Skeletal muscle tissue (tissue), 4 donors: ENCODE measurements around the gene EPS8L1. TPM values are rescaled to one million over a fixed set of nuclear protein-coding genes. Genes with fewer than 3 reads are reported as not detected.
A peak's percentile ranks its signal among the peaks of the same experiment; 100 is the strongest.
"Not testable (repeated sequence)": the region's sequence is repeated elsewhere in the genome, so short reads cannot be mapped to it uniquely, and the experiment has no call there.

ENCODE experiments used
- H3K27ac ChIP-seq: one replicate; pipeline ENCODE4 v1.7.0; 2013; ENCODE audit warnings: mild to moderate bottlenecking, low read depth, low read length, inconsistent platforms
- H3K27me3 ChIP-seq, 3 donors: one replicate each; pipeline ENCODE4 v1.7.0; 2013; ENCODE audit warnings: low read length in 3 of 3; ENCODE audit not compliant: control insufficient read depth in 3 of 3, insufficient read depth in 3 of 3
- H3K36me3 ChIP-seq, 3 donors: one replicate each; pipeline ENCODE4 v1.7.0; 2013; ENCODE audit warnings: low read length in 3 of 3; ENCODE audit not compliant: control insufficient read depth in 3 of 3, insufficient read depth in 3 of 3
- H3K4me1 ChIP-seq, 3 donors: one replicate each; pipeline ENCODE4 v1.7.0; 2013; ENCODE audit warnings: low read length in 3 of 3, mild to moderate bottlenecking in 3 of 3; ENCODE audit not compliant: control insufficient read depth in 3 of 3, insufficient read depth in 3 of 3
- H3K4me3 ChIP-seq, 3 donors: one replicate each; pipeline ENCODE4 v1.7.0; 2013; ENCODE audit warnings: low read length in 3 of 3
- H3K9ac ChIP-seq, 3 donors: one replicate each; pipeline ENCODE4 v1.7.0; 2013; ENCODE audit warnings: low read length in 3 of 3, mild to moderate bottlenecking in 3 of 3, moderate library complexity in 2 of 3, low read depth in 1 of 3
- H3K9me3 ChIP-seq, 3 donors: one replicate each; pipeline ENCODE4 v1.7.0; 2013; ENCODE audit warnings: low read length in 3 of 3; ENCODE audit not compliant: control insufficient read depth in 3 of 3
- total RNA-seq: library from RNA; depleted of rRNA; stranded (reverse); fragments of >200 nt; gene quantifications from one replicate; pipeline ENCODE4 v1.2.3, GENCODE V29; 2014
- donor health status: Osteomylitis.

Gene EPS8L1
- total RNA-seq, 1 donor from 2014 or later, result 1.0 TPM

DNA sequence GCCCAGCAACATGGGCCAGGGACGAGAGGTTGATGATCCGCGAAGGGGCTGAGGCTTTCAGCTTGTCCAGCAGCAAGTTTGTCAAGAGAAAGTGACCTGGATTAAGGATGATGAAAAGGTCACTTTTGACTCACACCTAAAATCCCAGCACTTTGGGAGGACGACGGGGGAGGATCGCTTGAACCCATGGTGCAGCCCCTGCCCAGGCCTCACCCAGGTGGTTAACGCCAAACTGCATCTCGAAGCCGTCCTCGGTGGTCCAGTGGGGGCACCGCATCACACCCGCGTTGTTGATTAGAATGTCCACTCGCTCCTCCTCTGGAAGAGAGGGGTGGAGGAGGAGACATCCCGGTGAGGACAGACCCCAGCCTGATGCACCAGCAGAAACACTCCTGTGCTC lies 27.2 kb upstream of the EPS8L1 start:
- Histone ChIP-seq H3K4me3 (no peak overlapping the region), H3K27ac (no peak overlapping the region), H3K9ac (no peak overlapping the region), H3K4me1 (no peaks in the 10 kb centered on the region), H3K36me3 (peaks cover 50 to 58% (median 55%) of the 10 kb centered on the region in 3 donors), H3K27me3 (no peaks in the 10 kb centered on the region), H3K9me3 (no peaks in the 10 kb centered on the region)

- Histone ChIP-seq H3K9ac (no peak overlapping the region), H3K4me3 (no peak overlapping the region), H3K36me3 (peaks cover 56 to 58% (median 56%) of the 10 kb centered on the region in 3 donors), H3K9me3 (no peaks in the 10 kb centered on the region), H3K4me1 (no peaks in the 10 kb centered on the region), H3K27ac (no peak overlapping the region), H3K27me3 (no peaks in the 10 kb centered on the region)
Observed at GRCh38 chr19:55050749-55051532, 24.7 kb upstream of the EPS8L1 start.

- H3K27ac ChIP-seq, result no peak overlapping the region
- H3K9me3 ChIP-seq, result no peaks in the 10 kb centered on the region
- H3K4me1 ChIP-seq, result no peaks in the 10 kb centered on the region
- peaks cover 43 to 51% (median 46%) of the 10 kb centered on the region in 3 donors for H3K36me3 ChIP-seq
- H3K27me3 ChIP-seq, result no peaks in the 10 kb centered on the region
- H3K9ac ChIP-seq, result no peak overlapping the region
- H3K4me3 ChIP-seq, result no peak overlapping the region
Observed at GRCh38 chr19:55053735-55054134, 21.9 kb upstream of the EPS8L1 start.

DNA sequence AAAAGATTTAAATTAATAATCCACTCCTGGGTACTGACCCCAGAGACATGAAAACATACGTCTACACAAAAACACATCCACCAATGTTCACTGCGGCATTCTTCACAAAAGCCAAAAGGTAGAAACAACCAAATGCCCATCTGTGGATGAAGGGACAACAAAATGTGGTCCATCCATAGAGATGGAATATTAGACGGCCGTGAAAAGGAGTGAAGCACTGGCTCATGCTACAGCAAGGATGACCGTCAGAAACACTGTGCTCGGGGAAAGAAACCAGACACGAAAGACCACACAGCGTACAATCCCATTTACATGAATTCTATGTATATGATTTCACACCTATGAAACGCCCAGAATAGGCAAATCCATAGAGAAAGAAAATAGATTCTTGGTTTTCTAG lies 18.8 kb upstream of the EPS8L1 start:
- Histone ChIP-seq H3K9ac (no peak overlapping the region), H3K4me3 (no peak overlapping the region), H3K36me3 (peaks cover 30 to 41% (median 37%) of the 10 kb centered on the region in 3 donors), H3K4me1 (peaks cover 0 to under 1% (median under 1%) of the 10 kb centered on the region in 3 donors), H3K27ac (no peak overlapping the region), H3K27me3 (no peaks in the 10 kb centered on the region), H3K9me3 (no peaks in the 10 kb centered on the region)

GRCh38 chr19:55058781-55059610 lies 16.7 kb upstream of the EPS8L1 start:
- Histone ChIP-seq H3K27me3 (no peaks in the 10 kb centered on the region), H3K9ac (no peak overlapping the region), H3K27ac (no peak overlapping the region), H3K4me1 (peaks cover 5% of the 10 kb centered on the region in 3 donors), H3K4me3 (no peak overlapping the region), H3K36me3 (peaks cover 22 to 35% (median 29%) of the 10 kb centered on the region in 3 donors), H3K9me3 (no peaks in the 10 kb centered on the region)

DNA sequence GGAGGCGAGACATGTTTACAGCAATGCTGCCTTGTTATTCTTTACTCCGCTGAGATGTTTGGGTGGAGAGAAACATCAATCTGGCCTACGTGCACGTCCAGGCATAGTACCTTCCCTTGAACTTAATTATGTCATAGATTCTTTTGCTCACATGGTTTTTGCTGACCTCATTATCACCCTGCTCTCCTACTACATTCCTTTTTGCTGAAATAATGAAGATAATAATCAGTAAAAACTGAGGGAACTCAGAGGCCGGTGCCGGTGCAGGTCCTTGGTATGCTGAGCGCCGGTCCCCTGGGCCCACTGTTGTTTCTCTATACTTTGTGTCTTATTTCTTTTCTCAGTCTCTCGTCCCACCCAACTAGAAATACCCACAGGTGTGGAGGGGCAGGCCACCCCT lies 15.4 kb upstream of the EPS8L1 start:
- not testable (repeated sequence) for H3K27ac ChIP-seq, H3K4me1 ChIP-seq, H3K9me3 ChIP-seq, H3K4me3 ChIP-seq, H3K27me3 ChIP-seq, H3K9ac ChIP-seq
- H3K36me3 ChIP-seq, result peaks cover 20 to 31% (median 25%) of the 10 kb centered on the region in 3 donors

DNA sequence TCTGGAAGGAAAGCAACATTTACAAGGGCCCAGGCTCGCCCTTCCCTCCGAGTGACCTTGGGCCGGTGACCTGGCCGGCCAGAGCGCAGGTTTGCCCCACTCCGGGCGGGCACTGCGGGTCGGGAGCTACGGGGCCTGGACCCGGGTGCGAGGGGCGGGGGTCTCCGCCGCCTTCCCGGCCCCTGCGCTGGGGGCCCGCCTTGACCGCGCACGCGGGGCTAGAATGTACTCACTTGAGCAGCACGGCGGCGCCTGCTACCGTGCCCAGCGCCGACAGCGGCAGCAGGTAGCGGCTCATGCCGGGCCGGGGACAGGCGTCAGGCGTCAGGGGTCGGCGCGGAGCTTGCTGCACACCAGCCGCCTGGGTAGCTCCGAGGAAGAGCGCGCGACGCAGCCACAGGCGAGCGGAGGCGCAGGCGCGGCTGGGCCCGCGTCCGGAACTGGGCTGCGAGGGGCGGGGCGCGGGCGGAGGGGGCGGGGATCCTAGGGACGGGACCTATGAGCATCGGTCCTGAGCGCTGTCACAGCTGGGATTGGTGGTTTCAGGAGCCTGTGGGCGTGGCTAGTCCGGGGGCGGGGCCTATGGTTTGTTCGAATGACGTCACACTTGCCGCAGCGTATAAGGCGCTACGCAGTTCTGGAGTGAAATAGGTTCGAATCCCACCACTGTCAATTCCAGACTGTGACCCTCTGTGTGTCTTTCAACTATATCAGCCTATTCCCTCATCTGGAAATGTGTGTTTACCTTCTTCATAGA lies 12.8 kb upstream of the EPS8L1 start, which contains the start of gene RDH13:
Gene RDH13 (minus strand): TSS at position 414 of the 757 bp plus-strand sequence. CDS start 116 bp downstream, at position 298.
- peaks cover 6 to 14% (median 6%) of the 10 kb centered on the region in 3 donors for H3K36me3 ChIP-seq
- H3K27ac ChIP-seq, result no peak within 1 kb of the TSS
- H3K27me3 ChIP-seq, result peaks cover 14 to 15% (median 14%) of the 10 kb centered on the region in 3 donors

GRCh38 chr19:55063492-55063843 lies 12.2 kb upstream of the EPS8L1 start:
- Histone ChIP-seq H3K36me3 (peaks cover 6 to 8% (median 6%) of the 10 kb centered on the region in 3 donors), H3K27me3 (peaks cover 14 to 15% (median 14%) of the 10 kb centered on the region in 3 donors), H3K9me3 (no peaks in the 10 kb centered on the region), H3K9ac (no peak overlapping the region), H3K27ac (no peak overlapping the region), H3K4me3 (peak overlapping the region; percentile 57 to 79 (median 67)), H3K4me1 (peaks cover 5% of the 10 kb centered on the region in 3 donors)

More for the DNA sequence above, 12.8 kb upstream of the EPS8L1 start, which contains the start of gene RDH13:
- peaks cover 5% of the 10 kb centered on the region in 3 donors for H3K4me1 ChIP-seq
- no peaks in the 10 kb centered on the region for H3K9me3 ChIP-seq
- peak within 1 kb of the TSS; percentile 76 to 79 (median 77) for H3K4me3 ChIP-seq
- peak within 1 kb of the TSS; percentile 80 to 94 (median 88) for H3K9ac ChIP-seq

- H3K36me3 ChIP-seq, H3K9ac ChIP-seq, H3K27ac ChIP-seq, H3K4me3 ChIP-seq, H3K9me3 ChIP-seq, H3K4me1 ChIP-seq: not testable (repeated sequence)
- H3K27me3 ChIP-seq, result peaks cover 29 to 31% (median 31%) of the 10 kb centered on the region in 3 donors
Observed at GRCh38 chr19:55065516-55065915, 10.2 kb upstream of the EPS8L1 start.
